Measurements from ENCODE around the gene WDR44. TPM values are rescaled to one million over a fixed set of nuclear protein-coding genes. Genes with fewer than 3 reads are reported as not detected.
A peak's percentile ranks its signal among the peaks of the same experiment; 100 is the strongest.

WDR44 gene
- total RNA-seq, 2 experiments from 2014 or later = 8.2 to 9.2 TPM

DNA sequence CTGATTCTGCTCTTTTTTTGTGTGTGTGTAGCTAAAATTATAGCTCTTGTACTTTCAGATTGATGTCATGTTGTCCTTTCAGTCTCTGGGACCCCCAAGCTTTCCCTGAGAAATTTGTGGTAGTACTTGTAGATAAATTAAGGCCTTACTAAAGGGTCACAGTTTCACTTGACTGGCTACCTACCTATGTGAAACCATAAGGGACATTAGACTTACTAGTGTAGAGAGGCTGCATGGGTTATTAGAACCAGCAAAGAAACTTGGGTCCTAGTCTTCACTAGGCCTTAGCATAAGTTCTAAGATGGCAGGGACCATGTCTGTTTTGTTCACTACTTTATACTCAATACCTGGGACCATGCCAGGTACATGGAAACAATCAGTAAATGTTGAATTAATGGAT lies 21.4 kb downstream of the WDR44 start:
- Mint-ChIP-seq H3K36me3 (peaks cover 4% of the 10 kb centered on the region), H3K4me3 (no peak overlapping the region), H3K27me3 (no peaks in the 10 kb centered on the region), H3K4me1 (ENCODE audit: low read depth) (peaks cover 18% of the 10 kb centered on the region), H3K27ac (no peak overlapping the region), H3K9me3 (no peaks in the 10 kb centered on the region)
- CTCF ChIA-PET = no interaction called here
- POLR2A ChIA-PET = no interaction called here
- no peak for DNase-seq
- intact Hi-C loops (cut with micrococcal nuclease) = no loop called here

DNA sequence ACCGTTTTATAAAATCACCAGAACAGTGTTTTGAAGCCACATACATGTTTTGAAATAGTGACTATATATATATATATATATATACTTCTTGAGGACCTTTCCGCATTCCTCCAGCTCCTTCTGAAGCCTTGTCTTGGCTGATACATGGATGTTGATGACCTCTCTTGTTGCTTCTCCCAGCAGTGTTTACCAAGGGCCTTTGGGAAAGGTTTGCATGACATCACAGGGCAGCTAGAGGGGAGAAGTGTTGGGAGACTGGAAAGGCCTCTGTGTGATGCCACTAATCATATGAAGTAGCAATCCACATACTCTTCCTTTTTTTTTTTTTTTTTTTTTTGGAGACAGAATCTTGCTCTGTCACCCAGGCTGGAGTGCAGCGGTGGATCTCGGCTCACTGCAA lies 22.5 kb downstream of the WDR44 start:
- CTCF ChIA-PET = no interaction called here
- no peak for DNase-seq
- POLR2A ChIA-PET = no interaction called here
- intact Hi-C loops (cut with micrococcal nuclease) = no loop called here
- Mint-ChIP-seq H3K27ac (no peak overlapping the region), H3K4me1 (ENCODE audit: low read depth) (peaks cover 18% of the 10 kb centered on the region), H3K36me3 (peaks cover 4% of the 10 kb centered on the region), H3K9me3 (no peaks in the 10 kb centered on the region), H3K4me3 (no peak overlapping the region), H3K27me3 (no peaks in the 10 kb centered on the region)

DNA sequence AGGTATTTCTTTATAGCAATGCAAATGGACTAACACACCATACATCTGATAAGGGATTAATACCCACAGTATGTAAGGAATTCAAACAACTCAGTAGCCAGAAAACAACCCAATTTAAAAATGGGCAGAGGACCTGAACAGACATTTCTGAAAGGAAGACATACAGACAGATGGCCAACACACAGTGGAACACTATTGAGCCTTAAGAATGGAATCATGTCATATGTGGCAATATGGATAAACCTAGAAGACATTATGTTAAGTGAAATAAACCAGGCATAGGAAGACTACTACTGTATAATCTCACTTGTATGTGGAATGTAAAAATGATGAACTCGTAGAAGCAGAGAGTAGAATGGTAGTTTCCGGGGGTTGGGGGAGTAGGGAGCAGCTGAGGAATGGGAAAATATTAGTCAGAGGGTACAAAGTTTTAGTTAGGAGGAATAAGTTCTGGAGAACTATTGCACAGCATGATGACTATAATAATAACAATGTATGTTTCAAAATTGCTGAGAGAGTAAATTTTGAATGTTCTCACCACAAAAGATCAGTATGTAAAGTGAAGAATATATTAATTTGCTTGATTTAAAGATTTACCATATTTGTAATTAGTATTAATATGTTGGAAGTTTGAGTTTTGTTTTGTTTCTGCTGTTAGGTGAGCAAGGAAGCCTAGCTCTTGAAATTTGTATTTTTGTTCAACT lies 25.2 kb downstream of the WDR44 start:
- Mint-ChIP-seq H3K4me1 (ENCODE audit: low read depth) (peaks cover 10% of the 10 kb centered on the region), H3K27me3 (no peaks in the 10 kb centered on the region), H3K9me3 (no peaks in the 10 kb centered on the region), H3K36me3 (peaks cover 4% of the 10 kb centered on the region), H3K4me3 (no peak overlapping the region), H3K27ac (no peak overlapping the region)
- POLR2A ChIA-PET = no interaction called here
- CTCF ChIA-PET = interaction anchor here (0.6 kb wide), 1 partner anchor 45 kb away, joined by 3 read pairs; no protein-coding TSS in a partner anchor
- DNase-seq = no peak
- intact Hi-C loops (cut with micrococcal nuclease) = no loop called here

DNA sequence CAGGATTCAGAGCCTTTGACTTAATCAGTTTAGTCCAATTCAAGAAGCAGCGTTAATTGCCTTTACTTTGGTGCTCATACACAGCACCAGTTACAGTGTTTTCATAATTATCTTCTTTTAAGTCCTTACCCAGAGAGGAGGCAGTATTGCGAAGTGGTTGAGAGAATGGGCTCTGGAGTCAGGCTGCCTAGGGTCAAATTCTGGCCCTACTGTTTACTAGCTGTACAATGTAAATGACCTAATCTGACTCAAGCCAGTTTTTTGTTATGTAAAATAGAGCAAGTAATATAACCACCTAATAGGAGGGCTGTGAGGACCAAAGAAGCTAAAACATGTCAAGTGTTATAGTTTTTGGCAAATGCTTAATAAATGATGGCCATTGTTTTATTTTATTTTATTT lies 27.6 kb downstream of the WDR44 start:
- Mint-ChIP-seq H3K27ac (no peak overlapping the region), H3K36me3 (no peaks in the 10 kb centered on the region), H3K9me3 (no peaks in the 10 kb centered on the region), H3K4me3 (no peak overlapping the region), H3K27me3 (no peaks in the 10 kb centered on the region), H3K4me1 (ENCODE audit: low read depth) (peaks cover 7% of the 10 kb centered on the region)
- ChIA-PET CTCF (no interaction called here), POLR2A (no interaction called here)
- intact Hi-C loops (cut with micrococcal nuclease) = no loop called here
- DNase-seq = no peak

DNA sequence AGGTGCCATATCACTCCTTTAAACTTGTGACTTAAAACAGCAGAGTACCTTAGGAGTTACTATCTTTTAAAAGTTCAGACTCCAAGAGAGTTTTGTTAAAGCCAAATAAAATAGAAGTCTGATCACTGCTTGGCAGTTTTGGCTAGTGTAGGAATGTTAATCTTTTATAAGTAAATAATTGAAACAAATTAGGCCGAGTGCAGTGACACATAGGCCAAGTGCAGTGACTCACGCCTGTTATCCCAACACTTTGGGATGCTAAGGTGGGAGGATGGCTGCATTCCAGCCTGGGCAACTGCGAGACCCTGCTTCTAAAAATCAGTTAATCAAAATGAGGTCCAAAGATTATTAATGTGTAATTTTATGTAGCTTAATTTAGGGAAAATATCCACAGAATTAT lies 37.2 kb downstream of the WDR44 start:
- Mint-ChIP-seq H3K27me3 (no peaks in the 10 kb centered on the region), H3K36me3 (no peaks in the 10 kb centered on the region), H3K4me3 (no peak overlapping the region), H3K4me1 (ENCODE audit: low read depth) (no peaks in the 10 kb centered on the region), H3K9me3 (peaks cover 2% of the 10 kb centered on the region), H3K27ac (no peak overlapping the region)
- POLR2A ChIA-PET = no interaction called here
- no peak for DNase-seq
- intact Hi-C loops (cut with micrococcal nuclease) = no loop called here
- CTCF ChIA-PET = no interaction called here

DNA sequence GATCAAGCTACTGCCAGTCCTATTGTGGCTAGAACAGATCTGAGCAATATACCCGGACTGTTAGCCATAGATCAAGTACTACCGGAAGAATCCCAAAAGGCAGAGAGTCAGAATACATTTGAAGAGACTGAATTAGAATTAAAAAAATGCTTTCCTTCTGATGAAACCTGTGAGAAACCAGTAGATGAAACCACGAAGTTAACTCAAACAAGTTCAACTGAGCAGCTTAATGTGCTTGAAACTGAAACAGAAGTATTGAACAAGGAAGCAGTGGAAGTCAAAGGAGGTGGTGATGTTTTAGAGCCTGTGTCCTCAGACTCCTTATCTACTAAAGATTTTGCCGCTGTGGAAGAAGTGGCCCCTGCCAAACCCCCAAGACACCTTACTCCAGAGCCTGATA lies 46.8 kb downstream of the WDR44 start:
- POLR2A ChIA-PET = no interaction called here
- intact Hi-C loops (cut with micrococcal nuclease) = no loop called here
- peaks cover 8% of the 10 kb centered on the region for H3K36me3 Mint-ChIP-seq

DNA sequence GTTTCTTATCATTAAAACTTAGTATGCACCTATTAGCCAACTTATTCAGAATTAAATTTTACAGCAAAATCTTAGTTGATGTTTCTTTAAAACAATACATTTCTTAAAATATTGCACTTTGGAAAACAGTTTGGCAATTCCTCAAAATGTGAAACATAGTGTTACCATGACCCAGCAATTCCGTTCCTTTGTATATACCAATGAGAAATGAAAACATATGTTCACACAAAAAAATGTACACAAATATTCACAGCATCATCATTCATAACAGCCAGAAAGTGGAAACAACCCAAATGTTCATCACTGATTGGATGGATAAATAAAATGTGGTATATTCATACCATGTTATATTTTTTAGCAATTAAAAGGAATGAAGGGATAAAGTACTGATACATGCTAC lies 50.2 kb downstream of the WDR44 start:
- Mint-ChIP-seq H3K4me3 (no peak overlapping the region), H3K27me3 (no peaks in the 10 kb centered on the region), H3K27ac (no peak overlapping the region), H3K4me1 (ENCODE audit: low read depth) (no peaks in the 10 kb centered on the region), H3K36me3 (peaks cover 11% of the 10 kb centered on the region), H3K9me3 (no peaks in the 10 kb centered on the region)
- intact Hi-C loops (cut with micrococcal nuclease) = no loop called here
- POLR2A ChIA-PET = no interaction called here
- CTCF ChIA-PET = no interaction called here
- DNase-seq = no peak

More for the DNA sequence above, 46.8 kb downstream of the WDR44 start:
- CTCF ChIA-PET = no interaction called here
- H3K4me3 Mint-ChIP-seq = no peak overlapping the region
- H3K9me3 Mint-ChIP-seq = no peaks in the 10 kb centered on the region
- no peak for DNase-seq
- H3K27me3 Mint-ChIP-seq = no peaks in the 10 kb centered on the region
- peaks cover 6% of the 10 kb centered on the region for H3K4me1 Mint-ChIP-seq (ENCODE audit: low read depth)
- no peak overlapping the region for H3K27ac Mint-ChIP-seq

DNA sequence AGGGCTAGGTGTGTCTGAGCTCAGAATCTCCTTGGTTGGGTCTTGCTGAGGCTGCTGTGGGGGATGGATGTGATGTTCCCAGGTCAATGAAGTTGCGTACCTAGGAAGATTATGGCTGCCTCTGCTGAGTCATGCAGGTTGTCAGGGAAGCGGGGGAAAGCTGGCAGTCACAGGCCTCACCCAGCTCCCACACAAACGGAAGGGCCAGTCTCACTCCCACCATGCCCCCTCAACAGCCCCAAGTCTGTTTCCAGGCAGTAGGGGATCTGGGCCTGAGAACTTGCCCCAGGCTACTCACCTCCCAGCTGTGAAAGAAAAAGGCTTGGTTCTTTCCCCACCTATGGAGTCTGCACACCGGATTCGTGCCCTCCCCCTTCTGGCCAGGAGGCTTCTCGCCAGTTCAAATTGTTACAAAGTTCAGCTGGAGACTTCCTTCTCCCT lies 72.9 kb downstream of the WDR44 start:
- intact Hi-C loops (cut with micrococcal nuclease) = no loop called here
- Mint-ChIP-seq H3K4me3 (no peak overlapping the region), H3K9me3 (no peaks in the 10 kb centered on the region), H3K27ac (peak overlapping the region; percentile 23), H3K4me1 (ENCODE audit: low read depth) (peaks cover 13% of the 10 kb centered on the region), H3K36me3 (peaks cover 7% of the 10 kb centered on the region), H3K27me3 (no peaks in the 10 kb centered on the region)
- no peak for DNase-seq
- POLR2A ChIA-PET = no interaction called here
- CTCF ChIA-PET = interaction anchor here (0.8 kb wide), 1 partner anchor 18 kb away, joined by 3 read pairs; no protein-coding TSS in a partner anchor

DNA sequence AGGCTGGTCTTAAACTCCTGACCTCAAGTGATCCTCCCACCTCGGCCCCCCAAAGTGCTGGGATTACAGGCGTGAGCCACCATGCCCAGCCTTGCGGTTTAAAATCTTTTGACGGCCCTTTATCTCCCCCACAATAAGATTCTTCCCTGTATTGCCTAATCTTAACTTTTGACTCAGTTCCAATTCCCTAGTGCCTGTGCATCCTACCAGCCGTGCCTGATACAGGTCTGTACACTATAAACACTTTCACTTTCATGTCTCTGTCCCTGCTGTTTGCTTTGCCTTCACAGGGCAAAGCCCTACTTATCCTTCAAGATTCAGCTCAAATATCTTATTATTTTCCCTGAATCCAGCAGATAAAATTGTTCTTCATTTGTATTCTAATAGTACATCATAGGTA lies 74.6 kb downstream of the WDR44 start:
- H3K36me3 Mint-ChIP-seq = peaks cover 1% of the 10 kb centered on the region
- H3K27me3 Mint-ChIP-seq = no peaks in the 10 kb centered on the region
- POLR2A ChIA-PET = no interaction called here
- H3K27ac Mint-ChIP-seq = no peak overlapping the region
- CTCF ChIA-PET = no interaction called here
- no peaks in the 10 kb centered on the region for H3K9me3 Mint-ChIP-seq
- no peak for DNase-seq
- intact Hi-C loops (cut with micrococcal nuclease) = loop anchor here (5.0 kb wide), 1 partner anchor 73 kb away; the partner anchor contains the start of gene WDR44
- peaks cover 14% of the 10 kb centered on the region for H3K4me1 Mint-ChIP-seq (ENCODE audit: low read depth)
- H3K4me3 Mint-ChIP-seq = no peak overlapping the region

DNA sequence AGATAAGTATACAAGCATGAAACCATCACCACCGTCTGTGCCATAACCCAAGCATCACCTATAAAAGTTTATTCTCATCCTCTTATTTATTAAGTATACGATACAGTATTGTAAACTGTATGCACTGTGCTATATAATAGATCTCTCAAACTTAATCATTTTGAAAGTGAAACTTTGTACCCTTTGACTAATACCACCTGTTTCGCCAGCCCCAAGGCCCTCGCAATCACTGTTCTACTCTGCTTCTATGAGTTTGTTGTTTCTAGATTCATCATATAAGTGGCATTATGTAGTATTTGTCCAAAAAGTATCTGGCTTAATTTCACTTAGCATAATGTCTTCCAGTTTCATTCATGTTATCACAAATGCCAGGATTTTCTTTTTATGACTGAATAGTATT lies 77.7 kb downstream of the WDR44 start:
- Mint-ChIP-seq H3K27ac (no peak overlapping the region), H3K4me3 (no peak overlapping the region), H3K9me3 (no peaks in the 10 kb centered on the region), H3K36me3 (peaks cover 1% of the 10 kb centered on the region), H3K4me1 (ENCODE audit: low read depth) (peaks cover 14% of the 10 kb centered on the region), H3K27me3 (no peaks in the 10 kb centered on the region)
- CTCF ChIA-PET = no interaction called here
- DNase-seq = peak; percentile 34
- intact Hi-C loops (cut with micrococcal nuclease) = loop anchor here (5.0 kb wide), 1 partner anchor 76 kb away; the partner anchor contains the start of gene WDR44
- POLR2A ChIA-PET = no interaction called here

DNA sequence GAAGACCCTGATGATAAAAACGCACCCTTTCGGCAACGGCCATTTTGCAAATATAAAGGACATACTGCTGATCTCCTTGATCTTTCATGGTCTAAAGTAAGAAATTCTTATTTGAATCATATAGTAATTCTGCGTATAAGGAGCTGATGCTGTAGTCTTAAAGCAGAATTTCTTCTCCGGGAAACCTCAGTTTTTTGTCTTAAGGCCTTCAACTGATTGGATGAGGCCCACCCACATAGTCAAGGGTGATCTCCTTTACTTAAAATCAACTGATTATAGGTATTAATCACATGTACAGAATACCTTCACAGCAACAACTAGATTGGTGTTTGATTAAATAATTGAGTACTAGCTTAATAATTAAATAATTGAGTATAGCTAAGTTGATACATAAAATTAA lies 86.9 kb downstream of the WDR44 start:
- no peaks in the 10 kb centered on the region for H3K27me3 Mint-ChIP-seq
- ChIA-PET CTCF (no interaction called here), POLR2A (no interaction called here)

DNA sequence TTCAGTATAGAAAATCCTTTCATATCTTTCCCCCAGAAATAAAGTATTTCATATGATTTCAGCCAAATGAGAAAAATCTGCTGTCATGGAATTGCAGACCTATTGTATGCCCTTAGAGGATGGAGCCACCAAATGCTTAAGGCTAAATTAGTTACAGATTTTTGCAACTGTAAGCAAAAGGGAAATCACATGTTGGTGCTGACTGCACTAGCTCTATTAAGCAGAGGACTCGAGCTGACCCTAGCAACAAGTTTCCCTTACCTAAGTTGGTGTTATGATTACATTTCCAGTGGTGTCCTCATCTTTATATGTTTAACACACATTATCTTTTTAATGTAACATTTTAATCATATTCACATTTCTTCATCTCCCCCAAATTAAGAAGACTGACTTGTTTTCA lies 91.4 kb downstream of the WDR44 start:
- intact Hi-C loops (cut with micrococcal nuclease) = no loop called here
- DNase-seq = no peak
- Mint-ChIP-seq H3K27me3 (no peaks in the 10 kb centered on the region), H3K27ac (no peak overlapping the region), H3K9me3 (no peaks in the 10 kb centered on the region), H3K4me3 (no peak overlapping the region), H3K36me3 (peaks cover 1% of the 10 kb centered on the region), H3K4me1 (ENCODE audit: low read depth) (no peaks in the 10 kb centered on the region)
- ChIA-PET POLR2A (no interaction called here), CTCF (no interaction called here)

More for the DNA sequence above, 86.9 kb downstream of the WDR44 start:
- Mint-ChIP-seq H3K36me3 (peaks cover 1% of the 10 kb centered on the region), H3K4me1 (ENCODE audit: low read depth) (no peaks in the 10 kb centered on the region), H3K4me3 (no peak overlapping the region), H3K27ac (no peak overlapping the region), H3K9me3 (no peaks in the 10 kb centered on the region)
- no peak for DNase-seq
- intact Hi-C loops (cut with micrococcal nuclease) = no loop called here

DNA sequence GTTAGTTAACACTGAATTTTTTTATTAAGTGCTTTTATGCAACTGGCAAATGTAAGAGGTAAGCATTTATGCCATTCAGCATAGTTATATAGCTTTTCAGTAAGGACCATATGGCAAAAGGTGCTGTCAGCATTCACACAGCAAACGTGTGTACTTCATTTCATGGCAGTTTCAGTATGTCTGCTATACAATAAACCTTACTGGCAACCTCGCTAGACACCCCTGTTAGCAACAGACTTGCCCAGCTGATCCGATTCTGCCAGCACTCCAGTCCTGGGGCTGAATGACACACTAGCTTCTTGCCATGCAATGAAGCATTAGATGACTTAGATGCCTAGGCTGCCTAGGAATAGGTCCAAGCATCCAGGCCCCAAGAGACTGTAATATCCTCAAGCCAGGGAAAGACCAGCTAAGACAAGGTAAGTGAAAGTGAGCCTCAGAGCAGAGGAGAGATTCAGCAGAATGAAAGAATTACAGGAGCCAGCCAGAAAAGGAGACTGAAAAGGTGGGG lies 102.4 kb downstream of the WDR44 start:
- H3K27me3 Mint-ChIP-seq = no peaks in the 10 kb centered on the region
- ChIA-PET POLR2A (no interaction called here), CTCF (no interaction called here)
- H3K9me3 Mint-ChIP-seq = no peaks in the 10 kb centered on the region
- no peaks in the 10 kb centered on the region for H3K4me1 Mint-ChIP-seq (ENCODE audit: low read depth)
- peaks cover 2% of the 10 kb centered on the region for H3K36me3 Mint-ChIP-seq
- H3K4me3 Mint-ChIP-seq = no peak overlapping the region
- H3K27ac Mint-ChIP-seq = no peak overlapping the region
- no peak for DNase-seq
- intact Hi-C loops (cut with micrococcal nuclease) = no loop called here

All from activated CD4-positive, alpha-beta memory T cell treated with anti-CD3 and anti-CD28 coated beads for 36 hours (primary cell).